Naive thymus-derived CD4-positive, alpha-beta T cell (primary cell): ENCODE measurements around the gene UBASH3A. TPM values are rescaled to one million over a fixed set of nuclear protein-coding genes. Genes with fewer than 3 reads are reported as not detected.
A peak's percentile ranks its signal among the peaks of the same experiment; 100 is the strongest.

Experiments used
- ATAC-seq: fragments of 150-1000 bp; cut with Tn5 transposase; 2 replicates; pipeline ENCODE4 v1.10.0; 2021; ENCODE audit warnings: mild to moderate bottlenecking, moderate library complexity
- CTCF ChIA-PET: fragments of 350-600 bp; sonication (Branson Sonifier 250); formaldehyde crosslinking; loops from one replicate; lab custom pipeline; 2021; ENCODE audit warnings: antibody characterized with exemption; lab: Charles Lee
- POLR2A ChIA-PET: fragments of 350-600 bp; sonication (Branson Sonifier 250); formaldehyde crosslinking; loops from one replicate; lab custom pipeline; 2021; ENCODE audit warnings: antibody characterized with exemption, inconsistent platforms; lab: Charles Lee
- DNase-seq, 9 donors: peaks; one replicate each; pipeline versions ENCODE4 v3.0.0 to v3.0.0-alpha.2; 2020 to 2022; ENCODE audit warnings: mixed read lengths in 1 of 9
- H3K27ac ChIP-seq: one replicate; pipeline ENCODE4 v1.7.0; 2013; ENCODE audit warnings: mild to moderate bottlenecking, low read depth, low read length, moderate library complexity
- H3K27me3 ChIP-seq, 2 donors: one replicate each; pipeline ENCODE4 v1.7.0; 2013; ENCODE audit warnings: low read length in 2 of 2, mild to moderate bottlenecking in 2 of 2, moderate library complexity in 2 of 2; ENCODE audit not compliant: control insufficient read depth in 2 of 2, insufficient read depth in 2 of 2
- H3K36me3 ChIP-seq, 3 experiments: 1 replicate in 2 of 3; 2 replicates in 1 of 3; pipeline ENCODE4 v1.7.0; 2013; ENCODE audit warnings: low read length in 3 of 3, mild to moderate bottlenecking in 3 of 3, moderate library complexity in 1 of 3; ENCODE audit not compliant: insufficient read depth in 3 of 3, control insufficient read depth in 2 of 3
- H3K4me1 ChIP-seq, 2 donors: one replicate each; pipeline ENCODE4 v1.7.0; 2013; ENCODE audit warnings: low read length in 2 of 2, mild to moderate bottlenecking in 2 of 2, moderate library complexity in 1 of 2; ENCODE audit not compliant: control insufficient read depth in 2 of 2, insufficient read depth in 2 of 2
- H3K4me3 ChIP-seq: 2 replicates; pipeline ENCODE4 v1.7.0; 2013; ENCODE audit warnings: mild to moderate bottlenecking, low read length
- H3K9me3 ChIP-seq, 3 experiments: 1 replicate in 2 of 3; 2 replicates in 1 of 3; pipeline ENCODE4 v1.7.0; 2013; ENCODE audit warnings: low read length in 3 of 3; ENCODE audit not compliant: control insufficient read depth in 2 of 3
- H3K27ac Mint-ChIP-seq, 9 donors: one replicate each; pipeline ENCODE4 v1.8.0; 2020 to 2022; ENCODE audit warnings: mixed read lengths in 9 of 9, mild to moderate bottlenecking in 8 of 9, moderate library complexity in 5 of 9, inconsistent platforms in 2 of 9
- H3K27me3 Mint-ChIP-seq, 5 donors: one replicate each; pipeline ENCODE4 v1.8.0; 2021 to 2022; ENCODE audit warnings: mixed read lengths in 5 of 5, mild to moderate bottlenecking in 1 of 5
- H3K36me3 Mint-ChIP-seq, 5 donors: one replicate each; pipeline ENCODE4 v1.8.0; 2020 to 2022; ENCODE audit warnings: mixed read lengths in 5 of 5, mild to moderate bottlenecking in 3 of 5, inconsistent platforms in 1 of 5
- H3K4me1 Mint-ChIP-seq, 7 donors: one replicate each; pipeline ENCODE4 v1.8.0; 2020 to 2022; ENCODE audit warnings: mixed read lengths in 7 of 7, mild to moderate bottlenecking in 3 of 7, inconsistent platforms in 1 of 7
- H3K4me3 Mint-ChIP-seq, 10 donors: one replicate each; pipeline ENCODE4 v1.8.0; 2020 to 2022; ENCODE audit warnings: mild to moderate bottlenecking in 10 of 10, mixed read lengths in 10 of 10, moderate library complexity in 6 of 10, inconsistent platforms in 2 of 10
- H3K9me3 Mint-ChIP-seq, 11 donors: one replicate each; pipeline ENCODE4 v1.8.0; 2020 to 2022; ENCODE audit warnings: mixed read lengths in 11 of 11, mild to moderate bottlenecking in 4 of 11, inconsistent platforms in 1 of 11, moderate library complexity in 1 of 11
- intact Hi-C, 2 donors: fragments of 100-400 bp; cut with micrococcal nuclease; formaldehyde crosslinking; loops; one replicate each; pipeline ENCODE4 v1.15.1; 2023
- polyA plus RNA-seq, 2 donors: library from polyadenylated mRNA; unstranded; fragments of 300-500 nt; fragmentation: Illumina TruSeq; gene quantifications; one replicate each; pipeline ENCODE4 v1.2.3, GENCODE V29; 2021
- total RNA-seq, 6 experiments: library from RNA in 5 of 6; stranded (reverse) in 5 of 6; gene quantifications; 1 replicate in 5 of 6; 2 replicates in 1 of 6; pipeline ENCODE4 v1.2.3 and lab custom pipeline; 2021 to 2026

UBASH3A gene
- total and polyA plus RNA-seq, 7 experiments from 2014 or later: 41.9 to 101 (median 91.7) TPM

- peaks cover 0 to 9% (median 5%) of the 10 kb centered on the region in 3 experiments for H3K9me3 ChIP-seq
- Mint-ChIP-seq H3K27ac (peak overlapping the region in 2 of 9 donors; percentile 60 to 62), H3K9me3 (peaks cover 0 to 11% (median 8%) of the 10 kb centered on the region in 11 donors), H3K36me3 (peaks cover 3 to 13% (median 6%) of the 10 kb centered on the region in 5 donors), H3K4me1 (peaks cover 0 to 21% (median 4%) of the 10 kb centered on the region in 7 donors), H3K4me3 (no peak overlapping the region), H3K27me3 (peaks cover 0 to 4% (median 0%) of the 10 kb centered on the region in 5 donors)
- POLR2A ChIA-PET: no interaction called here
- no peaks in the 10 kb centered on the region for H3K4me1 ChIP-seq
- CTCF ChIA-PET: no interaction called here
- DNase-seq: no peak
- H3K27me3 ChIP-seq: no peaks in the 10 kb centered on the region
- H3K36me3 ChIP-seq: no peaks in the 10 kb centered on the region
- no peak overlapping the region for H3K27ac ChIP-seq
- intact Hi-C loops: no loop called here
- H3K4me3 ChIP-seq: no peak overlapping the region
- ATAC-seq: no peak
These were observed 26.3 kb upstream of the UBASH3A start for GRCh38 chr21:42377211-42377950.

DNA sequence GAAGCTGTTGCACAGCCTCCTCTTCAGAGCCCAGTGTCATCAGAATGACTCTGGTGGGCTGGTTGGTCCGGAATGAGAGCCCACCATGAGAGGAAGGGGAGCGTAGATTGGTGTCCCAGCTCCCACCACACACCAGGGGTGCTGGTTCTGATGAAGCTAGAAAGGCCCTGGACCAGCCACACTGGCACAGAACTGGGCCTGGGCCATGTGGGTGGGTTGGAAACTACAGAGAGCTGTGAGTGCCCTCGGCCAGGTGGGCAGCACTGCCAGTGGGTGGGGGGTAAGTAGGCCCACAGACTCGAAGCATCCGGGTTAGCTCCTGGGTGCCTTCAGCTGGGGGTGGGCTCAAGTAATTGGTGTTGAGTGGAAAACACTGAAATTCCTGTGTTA is 25.8 kb upstream of the UBASH3A start:
- peaks cover 0 to 17% (median 12%) of the 10 kb centered on the region in 11 donors for H3K9me3 Mint-ChIP-seq
- Histone ChIP-seq H3K9me3 (peaks cover 0 to 13% (median 6%) of the 10 kb centered on the region in 3 experiments), H3K27me3 (no peaks in the 10 kb centered on the region), H3K27ac (no peak overlapping the region), H3K4me3 (no peak overlapping the region), H3K36me3 (no peaks in the 10 kb centered on the region), H3K4me1 (no peaks in the 10 kb centered on the region)
- POLR2A ChIA-PET: no interaction called here
- peaks cover 0 to 23% (median 5%) of the 10 kb centered on the region in 7 donors for H3K4me1 Mint-ChIP-seq
- H3K4me3 Mint-ChIP-seq: no peak overlapping the region
- no peak overlapping the region for H3K27ac Mint-ChIP-seq
- intact Hi-C loops: no loop called here
- DNase-seq (no peak), ATAC-seq (no peak)
- H3K27me3 Mint-ChIP-seq: peaks cover 0 to 4% (median 0%) of the 10 kb centered on the region in 5 donors
- CTCF ChIA-PET: interaction anchor here (1.9 kb wide), 1 partner anchor 26 kb away, joined by 5 read pairs; the partner anchor contains the start of gene UBASH3A
- H3K36me3 Mint-ChIP-seq: peaks cover 3 to 18% (median 8%) of the 10 kb centered on the region in 5 donors

GRCh38 chr21:42378418-42378817 is 25.3 kb upstream of the UBASH3A start:
- no peaks in the 10 kb centered on the region for H3K27me3 ChIP-seq
- no peaks in the 10 kb centered on the region for H3K4me1 ChIP-seq
- intact Hi-C loops: no loop called here
- DNase-seq: no peak
- Mint-ChIP-seq H3K36me3 (peaks cover 3 to 18% (median 8%) of the 10 kb centered on the region in 5 donors), H3K4me3 (no peak overlapping the region), H3K9me3 (peaks cover 0 to 17% (median 12%) of the 10 kb centered on the region in 11 donors), H3K27me3 (peaks cover 0 to 4% (median 0%) of the 10 kb centered on the region in 5 donors), H3K27ac (no peak overlapping the region), H3K4me1 (peaks cover 0 to 18% (median 5%) of the 10 kb centered on the region in 7 donors)
- no peak for ATAC-seq
- no peak overlapping the region for H3K4me3 ChIP-seq
- POLR2A ChIA-PET: no interaction called here
- H3K9me3 ChIP-seq: peaks cover 0 to 13% (median 6%) of the 10 kb centered on the region in 3 experiments
- CTCF ChIA-PET: interaction anchor here (1.9 kb wide), 1 partner anchor 25 kb away, joined by 5 read pairs; the partner anchor contains the start of gene UBASH3A
- no peak overlapping the region for H3K27ac ChIP-seq
- no peaks in the 10 kb centered on the region for H3K36me3 ChIP-seq

DNA sequence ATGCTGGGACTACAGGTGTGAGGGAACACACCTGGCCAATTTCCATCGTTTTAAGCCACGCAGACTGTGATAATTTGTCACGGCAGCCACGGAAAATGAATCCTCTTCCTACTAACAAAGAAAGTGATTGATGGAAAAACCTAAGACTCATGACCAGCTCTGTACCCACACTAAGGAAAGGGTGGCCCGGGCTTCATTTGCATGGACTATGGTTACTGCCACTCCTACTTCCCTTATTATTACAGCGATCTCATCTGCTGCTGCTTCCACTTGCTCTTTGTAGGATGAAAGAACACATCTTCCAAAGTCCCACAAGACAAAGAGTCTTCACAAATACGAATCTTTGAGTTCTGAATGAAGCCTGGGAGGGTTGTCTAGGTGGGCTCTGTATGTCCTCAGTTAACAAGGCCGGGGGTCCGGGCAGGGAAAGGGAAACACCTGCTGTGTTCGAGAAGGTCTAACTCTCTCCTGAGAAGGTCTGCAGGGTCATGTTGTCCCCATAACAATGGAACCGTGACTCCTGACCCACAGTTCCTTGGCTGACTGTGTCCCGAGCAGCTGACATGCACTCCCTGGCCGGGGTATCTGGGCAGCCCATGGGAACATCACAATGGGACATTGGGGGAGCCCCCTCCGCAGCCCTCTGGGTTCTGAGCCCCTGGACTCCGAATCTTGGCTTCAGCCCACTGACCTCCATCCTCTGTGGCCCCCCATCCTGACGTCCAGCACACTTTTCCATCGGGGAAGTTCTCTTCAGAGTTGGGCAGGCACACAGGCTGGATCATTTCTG is 24.1 kb upstream of the UBASH3A start:
- intact Hi-C loops: loop anchor here in 1 of 2 donors (2.0 to 5.0 kb wide), 2 partner anchors 38 to 71 kb away; no protein-coding TSS in a partner anchor
- Histone ChIP-seq H3K4me1 (peaks cover 0 to 7% of the 10 kb centered on the region in 2 donors), H3K9me3 (peaks cover 0 to 13% (median 6%) of the 10 kb centered on the region in 3 experiments), H3K4me3 (no peak overlapping the region), H3K27me3 (no peaks in the 10 kb centered on the region), H3K27ac (no peak overlapping the region), H3K36me3 (no peaks in the 10 kb centered on the region)
- Mint-ChIP-seq H3K9me3 (peaks cover 0 to 17% (median 12%) of the 10 kb centered on the region in 11 donors), H3K4me1 (peaks cover 0 to 18% (median 11%) of the 10 kb centered on the region in 7 donors), H3K4me3 (no peak overlapping the region), H3K27ac (no peak overlapping the region), H3K36me3 (peaks cover 3 to 21% (median 8%) of the 10 kb centered on the region in 5 donors), H3K27me3 (no peaks in the 10 kb centered on the region)
- POLR2A ChIA-PET: no interaction called here
- DNase-seq (no peak), ATAC-seq (no peak)
- CTCF ChIA-PET: interaction anchor here (1.9 kb wide), 1 partner anchor 24 kb away, joined by 5 read pairs; the partner anchor contains the start of gene UBASH3A

GRCh38 chr21:42381347-42381984 is 22.2 kb upstream of the UBASH3A start:
- peak; percentile 77 for ATAC-seq
- Histone ChIP-seq H3K27me3 (no peaks in the 10 kb centered on the region), H3K4me3 (no peak overlapping the region), H3K4me1 (peaks cover 0 to 14% of the 10 kb centered on the region in 2 donors), H3K27ac (no peak overlapping the region), H3K36me3 (no peaks in the 10 kb centered on the region), H3K9me3 (peaks cover 0 to 13% (median 6%) of the 10 kb centered on the region in 3 experiments)
- intact Hi-C loops: loop anchor here in 1 of 2 donors (1.0 to 5.0 kb wide), 6 partner anchors 22 to 236 kb away; partner anchors contain the start of gene UBASH3A
- peaks cover 6 to 29% (median 25%) of the 10 kb centered on the region in 7 donors for H3K4me1 Mint-ChIP-seq
- H3K4me3 Mint-ChIP-seq: no peak overlapping the region
- no peaks in the 10 kb centered on the region for H3K27me3 Mint-ChIP-seq
- POLR2A ChIA-PET: interaction anchor here (0.6 to 2.8 kb wide), 8 partner anchors 12 to 189 kb away, joined by 3 to 10 read pairs (median 4); partner anchors contain the start of gene UBASH3A
- H3K9me3 Mint-ChIP-seq: peaks cover 0 to 19% (median 13%) of the 10 kb centered on the region in 11 donors
- CTCF ChIA-PET: interaction anchor here (0.7 to 2.9 kb wide), 19 partner anchors 11 to 432 kb away, joined by 3 to 18 read pairs (median 3); partner anchors contain the start of gene UBASH3A
- H3K27ac Mint-ChIP-seq: peak overlapping the region in 2 of 9 donors; percentile 29 to 71
- DNase-seq: peak in 4 of 9 donors; percentile 22 to 41 (median 29)
- peaks cover 3 to 25% (median 8%) of the 10 kb centered on the region in 5 donors for H3K36me3 Mint-ChIP-seq
